Activated T-helper 17 cell treated with anti-CD3 and anti-CD28 coated beads, Interleukin-2, amount 50 U/mL, for 72 hours (primary cell): ENCODE measurements around the gene ENOSF1. TPM values are rescaled to one million over a fixed set of nuclear protein-coding genes. Genes with fewer than 3 reads are reported as not detected.
A peak's percentile ranks its signal among the peaks of the same experiment; 100 is the strongest.

Experiments
- ATAC-seq: fragments of 150-1000 bp; cut with Tn5 transposase; replicated peaks from 2 replicates; pipeline ENCODE4 v1.10.0; 2021; ENCODE audit warnings: mild to moderate bottlenecking, moderate library complexity
- H3K27ac Mint-ChIP-seq: one replicate; pipeline ENCODE4 v1.8.0; 2022; ENCODE audit warnings: mixed read lengths
- H3K27me3 Mint-ChIP-seq: one replicate; pipeline ENCODE4 v1.8.0; 2022; ENCODE audit warnings: mixed read lengths
- H3K36me3 Mint-ChIP-seq: one replicate; pipeline ENCODE4 v1.8.0; 2022; ENCODE audit warnings: low read depth, mild to moderate bottlenecking, mixed read lengths
- H3K4me1 Mint-ChIP-seq: one replicate; pipeline ENCODE4 v1.8.0; 2022; ENCODE audit warnings: mixed read lengths
- H3K4me3 Mint-ChIP-seq: one replicate; pipeline ENCODE4 v1.8.0; 2022; ENCODE audit warnings: mild to moderate bottlenecking, mixed read lengths
- H3K9me3 Mint-ChIP-seq: one replicate; pipeline ENCODE4 v1.8.0; 2022; ENCODE audit warnings: mixed read lengths
- total RNA-seq, 2 donors: library from RNA; stranded (reverse); gene quantifications; one replicate each; pipeline ENCODE4 v1.2.3, GENCODE V29; 2022

Gene ENOSF1
- total RNA-seq, 2 donors from 2014 or later = 61.6 to 89.8 TPM

GRCh38 chr18:715626-716025, 3.2 kb upstream of the ENOSF1 start:
- H3K27me3 Mint-ChIP-seq = no peaks in the 10 kb centered on the region
- ATAC-seq = peak; percentile 51
- peak overlapping the region; percentile 67 for H3K27ac Mint-ChIP-seq
- H3K4me3 Mint-ChIP-seq = peak overlapping the region; percentile 44
- H3K4me1 Mint-ChIP-seq = peaks cover 19% of the 10 kb centered on the region
- H3K9me3 Mint-ChIP-seq = no peaks in the 10 kb centered on the region
- H3K36me3 Mint-ChIP-seq = peaks cover 15% of the 10 kb centered on the region

- H3K4me3 Mint-ChIP-seq = peak overlapping the region; percentile 98
- H3K36me3 Mint-ChIP-seq = peaks cover 34% of the 10 kb centered on the region
- H3K4me1 Mint-ChIP-seq = peaks cover 31% of the 10 kb centered on the region
- H3K27me3 Mint-ChIP-seq = no peaks in the 10 kb centered on the region
- no peaks in the 10 kb centered on the region for H3K9me3 Mint-ChIP-seq
- ATAC-seq = no peak
- H3K27ac Mint-ChIP-seq = peak overlapping the region; percentile 48
Observed at GRCh38 chr18:713135-713490, 683 bp upstream of the ENOSF1 start.

- H3K27me3 Mint-ChIP-seq = no peaks in the 10 kb centered on the region
- H3K9me3 Mint-ChIP-seq = no peaks in the 10 kb centered on the region
- peaks cover 29% of the 10 kb centered on the region for H3K4me1 Mint-ChIP-seq
- peak overlapping the region; percentile 95 for H3K27ac Mint-ChIP-seq
- peak overlapping the region; percentile 98 for H3K4me3 Mint-ChIP-seq
- peak; percentile 54 for ATAC-seq
- H3K36me3 Mint-ChIP-seq = peaks cover 42% of the 10 kb centered on the region
Observed at GRCh38 chr18:711657-712400, 601 bp downstream of the ENOSF1 start.

GRCh38 chr18:711310-711656, 1.1 kb downstream of the ENOSF1 start:
- Mint-ChIP-seq H3K4me3 (peak overlapping the region; percentile 98), H3K9me3 (no peaks in the 10 kb centered on the region), H3K27ac (peak overlapping the region; percentile 95), H3K27me3 (no peaks in the 10 kb centered on the region), H3K36me3 (peaks cover 46% of the 10 kb centered on the region), H3K4me1 (peaks cover 25% of the 10 kb centered on the region)
- no peak for ATAC-seq

- no peak for ATAC-seq
- H3K9me3 Mint-ChIP-seq = no peaks in the 10 kb centered on the region
- H3K4me3 Mint-ChIP-seq = peak overlapping the region; percentile 98
- H3K27me3 Mint-ChIP-seq = no peaks in the 10 kb centered on the region
- H3K27ac Mint-ChIP-seq = peak overlapping the region; percentile 95
- peaks cover 25% of the 10 kb centered on the region for H3K4me1 Mint-ChIP-seq
- peaks cover 52% of the 10 kb centered on the region for H3K36me3 Mint-ChIP-seq
Observed at GRCh38 chr18:710418-711300, 1.8 kb downstream of the ENOSF1 start.

GRCh38 chr18:709771-710170, 2.7 kb downstream of the ENOSF1 start:
- no peak for ATAC-seq
- H3K27me3 Mint-ChIP-seq = no peaks in the 10 kb centered on the region
- peaks cover 19% of the 10 kb centered on the region for H3K4me1 Mint-ChIP-seq
- no peaks in the 10 kb centered on the region for H3K9me3 Mint-ChIP-seq
- H3K36me3 Mint-ChIP-seq = peaks cover 61% of the 10 kb centered on the region
- H3K4me3 Mint-ChIP-seq = peak overlapping the region; percentile 98
- no peak overlapping the region for H3K27ac Mint-ChIP-seq

GRCh38 chr18:708096-708495, 4.3 kb downstream of the ENOSF1 start:
- ATAC-seq = no peak
- H3K36me3 Mint-ChIP-seq = peaks cover 78% of the 10 kb centered on the region

GRCh38 chr18:706405-706804, 6.0 kb downstream of the ENOSF1 start:
- Mint-ChIP-seq H3K36me3 (peaks cover 81% of the 10 kb centered on the region), H3K9me3 (no peaks in the 10 kb centered on the region), H3K27me3 (no peaks in the 10 kb centered on the region), H3K27ac (no peak overlapping the region), H3K4me3 (no peak overlapping the region), H3K4me1 (peaks cover 23% of the 10 kb centered on the region)
- ATAC-seq = no peak

More at GRCh38 chr18:708096-708495, 4.3 kb downstream of the ENOSF1 start:
- H3K4me3 Mint-ChIP-seq = no peak overlapping the region
- no peaks in the 10 kb centered on the region for H3K27me3 Mint-ChIP-seq
- H3K4me1 Mint-ChIP-seq = peaks cover 20% of the 10 kb centered on the region
- H3K27ac Mint-ChIP-seq = peak overlapping the region; percentile 59
- no peaks in the 10 kb centered on the region for H3K9me3 Mint-ChIP-seq

GRCh38 chr18:703213-703967, 9.0 kb downstream of the ENOSF1 start:
- peaks cover 86% of the 10 kb centered on the region for H3K36me3 Mint-ChIP-seq

GRCh38 chr18:697800-698199, 14.6 kb downstream of the ENOSF1 start:
- no peak for ATAC-seq
- H3K36me3 Mint-ChIP-seq = peaks cover 89% of the 10 kb centered on the region

More at GRCh38 chr18:703213-703967, 9.0 kb downstream of the ENOSF1 start:
- peaks cover 11% of the 10 kb centered on the region for H3K4me1 Mint-ChIP-seq
- peak overlapping the region; percentile 78 for H3K27ac Mint-ChIP-seq
- H3K27me3 Mint-ChIP-seq = no peaks in the 10 kb centered on the region
- peak; percentile 41 for ATAC-seq
- no peaks in the 10 kb centered on the region for H3K9me3 Mint-ChIP-seq
- H3K4me3 Mint-ChIP-seq = peak overlapping the region; percentile 34

GRCh38 chr18:697012-697411, 15.4 kb downstream of the ENOSF1 start:
- Mint-ChIP-seq H3K27ac (no peak overlapping the region), H3K36me3 (peaks cover 89% of the 10 kb centered on the region), H3K27me3 (no peaks in the 10 kb centered on the region), H3K4me1 (no peaks in the 10 kb centered on the region), H3K4me3 (no peak overlapping the region), H3K9me3 (no peaks in the 10 kb centered on the region)
- ATAC-seq = no peak

More at GRCh38 chr18:697800-698199, 14.6 kb downstream of the ENOSF1 start:
- Mint-ChIP-seq H3K27ac (no peak overlapping the region), H3K4me3 (no peak overlapping the region), H3K9me3 (no peaks in the 10 kb centered on the region), H3K27me3 (no peaks in the 10 kb centered on the region), H3K4me1 (peaks cover 2% of the 10 kb centered on the region)

- no peaks in the 10 kb centered on the region for H3K4me1 Mint-ChIP-seq
- H3K4me3 Mint-ChIP-seq = no peak overlapping the region
- H3K9me3 Mint-ChIP-seq = no peaks in the 10 kb centered on the region
- peaks cover 91% of the 10 kb centered on the region for H3K36me3 Mint-ChIP-seq
- ATAC-seq = no peak
- H3K27ac Mint-ChIP-seq = no peak overlapping the region
- H3K27me3 Mint-ChIP-seq = no peaks in the 10 kb centered on the region
Observed at GRCh38 chr18:693466-694187, 18.8 kb downstream of the ENOSF1 start.

GRCh38 chr18:692824-693223, 19.6 kb downstream of the ENOSF1 start:
- no peak for ATAC-seq
- Mint-ChIP-seq H3K4me3 (no peak overlapping the region), H3K27me3 (no peaks in the 10 kb centered on the region), H3K36me3 (peaks cover 91% of the 10 kb centered on the region), H3K4me1 (no peaks in the 10 kb centered on the region), H3K27ac (no peak overlapping the region), H3K9me3 (no peaks in the 10 kb centered on the region)

- H3K9me3 Mint-ChIP-seq = no peaks in the 10 kb centered on the region
- H3K4me3 Mint-ChIP-seq = no peak overlapping the region
- peaks cover 8% of the 10 kb centered on the region for H3K4me1 Mint-ChIP-seq
- ATAC-seq = no peak
- H3K27me3 Mint-ChIP-seq = no peaks in the 10 kb centered on the region
- H3K27ac Mint-ChIP-seq = peak overlapping the region; percentile 23
- H3K36me3 Mint-ChIP-seq = peaks cover 91% of the 10 kb centered on the region
Observed at GRCh38 chr18:688323-688722, 24.1 kb downstream of the ENOSF1 start.
